AG10803 (cell line): ENCODE measurements around the gene MFSD6.
A peak's percentile ranks its signal among the peaks of the same experiment; 100 is the strongest.

Experiments used
- DNase-seq: peaks from one replicate; pipeline ENCODE4 v3.0.0; 2010; ENCODE audit warnings: low read depth
- H3K4me3 ChIP-seq: 2 replicates; pipeline ENCODE4 v1.5.1; 2011; ENCODE audit warnings: mild to moderate bottlenecking, low read length, control low read depth
- CTCF ChIP-seq: conservative IDR thresholded peaks from 2 replicates; pipeline ENCODE4 v1.5.1; 2011; ENCODE audit warnings: mild to moderate bottlenecking, low read length, control low read depth, inconsistent platforms

MFSD6 gene

GRCh38 chr2:190532581-190532980 is 124.4 kb downstream of the MFSD6 start:
- H3K4me3 ChIP-seq: no peak overlapping the region
- DNase-seq: no peak

GRCh38 chr2:190533175-190533967 is 125.2 kb downstream of the MFSD6 start:
- TF ChIP-seq CTCF: no peak
- peak overlapping the region; percentile 68 for H3K4me3 ChIP-seq
- DNase-seq: peak; percentile 3

More at GRCh38 chr2:190532581-190532980, 124.4 kb downstream of the MFSD6 start:
- TF ChIP-seq CTCF: no peak

GRCh38 chr2:190533968-190534309 is 125.8 kb downstream of the MFSD6 start:
- H3K4me3 ChIP-seq: peak overlapping the region; percentile 68
- peak; percentile 40 for DNase-seq
- no peak for TF ChIP-seq CTCF

- TF ChIP-seq CTCF: no peak
- DNase-seq: peak; percentile 43
- H3K4me3 ChIP-seq: peak within 1 kb of the TSS; percentile 68
These were observed 126.4 kb downstream of the MFSD6 start, which contains the start of gene NEMP2 for GRCh38 chr2:190534310-190535120. Gene NEMP2 (minus strand): TSS chr2:190534722. CDS start chr2:190534655, 67 bp downstream.

- no peak for TF ChIP-seq CTCF
- peak overlapping the region; percentile 68 for H3K4me3 ChIP-seq
- peak; percentile 9 for DNase-seq
These were observed 126.9 kb downstream of the MFSD6 start for GRCh38 chr2:190535121-190535439.

GRCh38 chr2:190535586-190535985 is 127.4 kb downstream of the MFSD6 start:
- H3K4me3 ChIP-seq: peak overlapping the region; percentile 68; the same call in 1 of the 2 replicates
- no peak for TF ChIP-seq CTCF
- no peak for DNase-seq
